Neural crest cell (in vitro differentiated cells): ENCODE results near the gene RNF224. TPM values are rescaled to one million over a fixed set of nuclear protein-coding genes. Genes with fewer than 3 reads are reported as not detected.
A peak's percentile ranks its signal among the peaks of the same experiment; 100 is the strongest.

ENCODE experiments used
- DNase-seq: peaks from one replicate; pipeline ENCODE4 v3.0.0; 2021; ENCODE audit warnings: low read depth, mixed read lengths, low spot score
- H3K27ac Mint-ChIP-seq: one replicate; pipeline ENCODE4 v1.8.0; 2021; ENCODE audit warnings: mild to moderate bottlenecking, mixed read lengths; ENCODE audit not compliant: unreplicated experiment
- H3K27me3 Mint-ChIP-seq: 2 replicates; pipeline ENCODE4 v1.8.0; 2021; ENCODE audit warnings: low read depth, mild to moderate bottlenecking, mixed read lengths
- H3K36me3 Mint-ChIP-seq: 2 replicates; pipeline ENCODE4 v1.8.0; 2021; ENCODE audit warnings: low read depth, mild to moderate bottlenecking, mixed read lengths
- H3K4me1 Mint-ChIP-seq: 2 replicates; pipeline ENCODE4 v1.8.0; 2021; ENCODE audit warnings: mixed read lengths
- H3K4me3 Mint-ChIP-seq: one replicate; pipeline ENCODE4 v1.8.0; 2021; ENCODE audit warnings: mild to moderate bottlenecking, mixed read lengths
- H3K9me3 Mint-ChIP-seq: 2 replicates; pipeline ENCODE4 v1.8.0; 2021; ENCODE audit warnings: mixed read lengths
- total RNA-seq: library from RNA; stranded (reverse); gene quantifications from 2 replicates; pipeline ENCODE4 v1.2.1, GENCODE V29; 2021
- TF ChIP-seq, protein P1 (sequence below): fragments of 200-600 bp; sonication (generic); conservative IDR thresholded peaks from 2 replicates; pipeline ENCODE4 v1.5.0; 2021; ENCODE audit warnings: antibody characterized with exemption, mild to moderate bottlenecking

The RNF224 gene
- total RNA-seq, 1 donor from 2014 or later, result not detected

DNA sequence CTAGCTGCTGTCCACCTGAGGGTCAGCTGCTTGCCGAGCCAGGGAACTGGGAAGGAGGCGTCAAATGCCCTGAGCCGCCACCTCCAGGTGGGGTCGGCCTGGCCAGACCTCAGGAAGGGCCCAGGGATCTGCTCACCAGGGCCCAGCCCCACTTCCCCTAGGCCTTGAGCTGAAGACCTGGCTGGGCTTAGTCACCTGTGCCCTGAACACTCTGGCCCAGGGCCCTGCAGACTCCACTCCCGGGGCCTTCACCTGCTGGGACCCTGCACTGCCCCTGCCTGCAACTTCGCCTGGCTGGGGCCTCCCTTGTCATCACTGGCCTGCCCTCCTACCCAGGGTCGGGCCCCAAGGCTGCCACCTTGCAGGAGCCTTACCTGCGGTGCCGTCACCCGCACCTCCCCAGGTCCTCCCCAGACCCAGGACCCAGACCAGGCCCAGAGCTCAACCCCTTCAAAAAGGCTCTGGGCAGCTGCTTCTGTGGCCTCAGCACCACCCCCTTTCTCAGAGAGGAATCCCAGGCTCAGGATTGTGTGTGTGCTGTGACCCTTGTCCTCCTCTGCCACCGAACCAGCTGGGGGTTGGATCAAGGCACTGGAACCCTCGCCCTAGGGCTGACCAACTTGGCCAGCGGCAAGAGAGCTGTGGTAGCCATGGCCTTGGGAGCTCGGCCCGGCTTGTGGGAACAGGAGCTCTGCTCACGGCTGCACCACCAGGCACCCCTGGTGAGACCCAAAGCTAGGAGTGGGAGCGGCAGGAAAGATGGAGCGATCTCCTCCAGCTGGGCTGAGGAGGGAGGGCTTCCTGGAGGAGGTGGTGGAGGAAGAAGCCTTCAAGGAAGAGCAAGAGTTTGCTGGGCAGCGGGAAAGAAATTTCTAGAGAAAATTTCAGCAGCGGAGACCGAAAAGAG lies 26.7 kb downstream of the RNF224 start:
- Mint-ChIP-seq H3K36me3 (peaks cover 2% of the 10 kb centered on the region), H3K4me3 (peak overlapping the region; percentile 97), H3K27me3 (peaks cover 3% of the 10 kb centered on the region), H3K27ac (peak overlapping the region; percentile 83), H3K4me1 (peaks cover 13% of the 10 kb centered on the region), H3K9me3 (no peaks in the 10 kb centered on the region)
- TF ChIP-seq, protein P1, sequence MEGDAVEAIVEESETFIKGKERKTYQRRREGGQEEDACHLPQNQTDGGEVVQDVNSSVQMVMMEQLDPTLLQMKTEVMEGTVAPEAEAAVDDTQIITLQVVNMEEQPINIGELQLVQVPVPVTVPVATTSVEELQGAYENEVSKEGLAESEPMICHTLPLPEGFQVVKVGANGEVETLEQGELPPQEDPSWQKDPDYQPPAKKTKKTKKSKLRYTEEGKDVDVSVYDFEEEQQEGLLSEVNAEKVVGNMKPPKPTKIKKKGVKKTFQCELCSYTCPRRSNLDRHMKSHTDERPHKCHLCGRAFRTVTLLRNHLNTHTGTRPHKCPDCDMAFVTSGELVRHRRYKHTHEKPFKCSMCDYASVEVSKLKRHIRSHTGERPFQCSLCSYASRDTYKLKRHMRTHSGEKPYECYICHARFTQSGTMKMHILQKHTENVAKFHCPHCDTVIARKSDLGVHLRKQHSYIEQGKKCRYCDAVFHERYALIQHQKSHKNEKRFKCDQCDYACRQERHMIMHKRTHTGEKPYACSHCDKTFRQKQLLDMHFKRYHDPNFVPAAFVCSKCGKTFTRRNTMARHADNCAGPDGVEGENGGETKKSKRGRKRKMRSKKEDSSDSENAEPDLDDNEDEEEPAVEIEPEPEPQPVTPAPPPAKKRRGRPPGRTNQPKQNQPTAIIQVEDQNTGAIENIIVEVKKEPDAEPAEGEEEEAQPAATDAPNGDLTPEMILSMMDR, result no peak
- no peak for DNase-seq

DNA sequence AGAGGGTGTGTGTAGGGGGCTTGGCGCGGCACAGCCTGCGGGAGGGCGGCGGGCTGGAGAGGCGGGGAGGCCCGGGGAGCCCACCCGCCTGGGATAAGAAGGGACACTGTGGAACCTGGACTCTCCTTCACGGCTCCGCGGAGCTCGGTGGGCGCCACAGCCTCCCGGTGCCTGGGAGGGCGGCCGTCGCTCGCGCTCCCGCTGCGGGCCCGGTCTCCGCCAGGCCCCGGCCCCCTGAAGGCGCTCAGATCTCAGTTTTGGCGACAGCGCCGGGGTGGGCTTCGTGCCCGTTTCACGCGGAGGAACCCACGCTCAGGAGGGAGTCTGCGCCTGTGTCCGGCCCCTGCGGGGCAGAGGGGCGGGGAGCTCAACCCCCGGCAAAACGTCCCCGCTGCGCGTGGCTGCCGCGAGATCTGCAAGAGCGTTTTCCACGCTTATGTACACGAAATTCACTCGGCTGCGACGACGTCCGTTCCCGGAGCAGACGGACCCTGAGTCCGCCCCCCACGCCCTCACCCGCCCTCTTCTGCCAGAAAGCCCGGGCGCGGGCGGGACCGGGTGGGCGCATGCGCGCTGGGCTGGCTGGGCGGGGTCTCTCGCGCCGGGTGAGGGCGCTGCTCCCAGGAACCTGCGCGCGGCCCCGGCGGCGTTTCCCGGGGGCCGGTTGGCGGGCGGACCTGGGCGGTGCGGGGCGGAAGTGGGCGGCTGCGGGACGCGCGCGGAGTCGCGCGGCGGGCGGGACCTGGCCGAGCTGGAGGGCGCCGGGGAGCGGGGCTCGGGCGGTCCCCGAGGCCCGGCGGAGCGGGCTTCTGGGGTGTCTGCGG lies 27.5 kb downstream of the RNF224 start, which contains the start of gene NELFB:
Gene NELFB, plus strand, starts transcription at position 704 of the 824 bp plus-strand sequence.
- Mint-ChIP-seq H3K36me3 (peaks cover 2% of the 10 kb centered on the region), H3K9me3 (no peaks in the 10 kb centered on the region), H3K4me3 (peak within 1 kb of the TSS; percentile 97), H3K27me3 (peaks cover 3% of the 10 kb centered on the region), H3K27ac (peak within 1 kb of the TSS; percentile 83), H3K4me1 (peaks cover 13% of the 10 kb centered on the region)
- DNase-seq, result peak; percentile 99
- TF ChIP-seq, protein P1, result no peak

DNA sequence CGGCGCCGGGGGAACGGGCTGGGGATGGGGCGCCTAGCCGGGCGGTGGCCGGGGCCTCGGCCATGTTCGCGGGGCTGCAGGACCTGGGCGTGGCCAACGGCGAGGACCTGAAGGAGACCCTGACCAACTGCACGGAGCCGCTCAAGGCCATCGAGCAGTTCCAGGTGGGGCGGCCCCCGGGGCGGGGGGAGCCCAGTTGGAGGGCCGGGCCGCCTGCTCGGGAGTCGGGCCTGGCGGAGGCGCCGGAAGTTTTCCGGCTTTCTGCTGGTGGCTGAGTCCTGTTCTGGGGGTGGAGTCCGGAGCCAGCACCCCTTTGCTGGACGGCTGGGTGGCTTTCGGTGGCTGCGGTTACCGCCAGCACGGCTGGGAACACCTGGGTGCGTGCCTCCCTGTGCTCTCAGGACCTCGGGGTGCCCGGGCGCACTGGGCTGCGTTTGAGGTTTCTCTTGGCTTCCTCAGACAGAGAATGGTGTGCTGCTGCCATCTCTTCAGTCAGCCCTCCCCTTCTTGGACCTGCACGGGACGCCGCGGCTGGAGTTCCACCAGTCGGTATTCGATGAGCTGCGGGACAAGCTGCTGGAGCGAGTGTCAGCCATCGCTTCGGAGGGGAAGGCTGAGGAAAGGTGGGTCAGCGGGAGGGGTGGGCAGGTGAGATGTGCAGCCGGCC lies 28.3 kb downstream of the RNF224 start:
- H3K27me3 Mint-ChIP-seq, result peaks cover 3% of the 10 kb centered on the region
- peak overlapping the region; percentile 88 for H3K4me3 Mint-ChIP-seq
- no peak for DNase-seq
- no peaks in the 10 kb centered on the region for H3K9me3 Mint-ChIP-seq
- no peak overlapping the region for H3K27ac Mint-ChIP-seq
- H3K36me3 Mint-ChIP-seq, result peaks cover 2% of the 10 kb centered on the region
- TF ChIP-seq, protein P1, result no peak
- H3K4me1 Mint-ChIP-seq, result peaks cover 13% of the 10 kb centered on the region

DNA sequence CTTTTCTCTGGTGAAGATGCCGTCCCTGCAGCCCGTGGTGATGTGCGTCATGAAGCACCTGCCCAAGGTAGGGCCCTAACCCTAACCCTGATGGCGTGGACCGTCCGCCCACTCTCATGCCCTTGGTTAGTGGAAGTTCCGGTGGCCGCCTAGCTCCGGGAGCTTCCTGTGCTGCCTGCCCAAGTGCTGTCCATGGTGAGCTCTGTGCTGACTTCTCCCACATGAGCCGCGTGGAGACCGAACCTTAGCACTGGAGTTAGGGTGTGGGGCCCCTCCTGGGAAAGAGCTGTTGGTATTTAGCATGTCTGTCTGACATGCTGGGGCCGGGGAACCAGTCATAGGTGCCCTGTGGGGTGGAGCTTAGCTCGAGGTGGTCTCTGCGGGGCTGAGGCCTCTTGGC lies 29.1 kb downstream of the RNF224 start:
- TF ChIP-seq, protein P1, result no peak
- peak overlapping the region; percentile 88 for H3K4me3 Mint-ChIP-seq
- no peak for DNase-seq
- peaks cover 3% of the 10 kb centered on the region for H3K36me3 Mint-ChIP-seq
- no peak overlapping the region for H3K27ac Mint-ChIP-seq
- H3K27me3 Mint-ChIP-seq, result peaks cover 3% of the 10 kb centered on the region
- H3K4me1 Mint-ChIP-seq, result peaks cover 8% of the 10 kb centered on the region
- no peaks in the 10 kb centered on the region for H3K9me3 Mint-ChIP-seq

DNA sequence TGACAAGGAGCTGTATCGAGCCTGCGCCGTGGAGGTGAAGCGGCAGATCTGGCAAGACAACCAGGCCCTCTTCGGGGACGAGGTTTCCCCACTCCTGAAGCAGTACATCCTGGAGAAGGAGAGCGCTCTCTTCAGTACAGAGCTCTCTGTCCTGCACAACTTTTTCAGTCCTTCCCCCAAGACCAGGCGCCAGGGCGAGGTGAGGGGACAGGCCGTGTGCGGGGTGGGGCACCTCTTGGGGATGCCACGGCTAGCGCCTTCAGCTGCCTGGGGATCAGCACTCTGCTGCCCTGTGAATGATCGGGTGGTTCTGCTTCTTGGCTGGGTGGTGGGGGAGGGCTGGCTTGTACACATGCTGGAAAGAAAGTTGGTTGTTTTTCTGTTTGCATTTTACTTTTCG lies 29.6 kb downstream of the RNF224 start:
- TF ChIP-seq, protein P1, result no peak
- Mint-ChIP-seq H3K4me3 (peak overlapping the region; percentile 88), H3K9me3 (no peaks in the 10 kb centered on the region), H3K4me1 (peaks cover 10% of the 10 kb centered on the region), H3K36me3 (peaks cover 7% of the 10 kb centered on the region), H3K27ac (no peak overlapping the region), H3K27me3 (peaks cover 3% of the 10 kb centered on the region)
- no peak for DNase-seq
